Activated T-helper 1 cell treated with anti-CD3 and anti-CD28 coated beads, Interleukin-12 subunit alpha, Interleukin-12 subunit beta, Interleukin-2, Interleukin-4 antibody, amounts not matched to agents 30 ng/mL and 10 ng/mL and 1 ng/mL, durations not matched to agents 14 hours and 24 hours and 36 hours (primary cell): ENCODE results near the gene CACNA1D. TPM values are rescaled to one million over a fixed set of nuclear protein-coding genes. Genes with fewer than 3 reads are reported as not detected.

ENCODE experiments used
- total RNA-seq: library from RNA; stranded (reverse); gene quantifications from 2 replicates; pipeline ENCODE4 v1.2.3, GENCODE V29; 2022

Gene CACNA1D
- total RNA-seq, 1 donor from 2014 or later: 0.65 TPM

Other genes starting within 250 kb of the CACNA1D start
- gene TKT, start 238.6 kb upstream of the CACNA1D start, total RNA-seq: 332 and 351 TPM in 2 replicates
- 46.3 and 48.6 TPM in 2 replicates for gene DCP1A, start 147.1 kb upstream of the CACNA1D start, total RNA-seq